ENCODE measurements around the gene CDH22. TPM values are rescaled to one million over a fixed set of nuclear protein-coding genes. Genes with fewer than 3 reads are reported as not detected.

The CDH22 gene
- total RNA-seq, 6 experiments from 2014 or later, result not detected

GRCh38 chr20:46275091-46275490 lies 33.2 kb downstream of the CDH22 start:
- 49% methylated on average over 4 of the region's 4 CpGs for WGBS (ENCODE audit: insufficient coverage, low coverage, low lambda C conversion rate, missing lambda C conversion rate)
- H3K27me3 ChIP-seq, result no peaks in the 10 kb centered on the region
- H3K27ac ChIP-seq, result no peak overlapping the region
- DNase-seq (no peak), ATAC-seq (no peak)
- H3K4me1 ChIP-seq, result no peaks in the 10 kb centered on the region
- no peak overlapping the region for H3K4me3 ChIP-seq
- H3K36me3 ChIP-seq, result no peaks in the 10 kb centered on the region
- no peaks in the 10 kb centered on the region for H3K9me3 ChIP-seq
- TF ChIP-seq POLR2A (IDR thresholded peaks at IDR 0.05) (no peak), CTCF (IDR thresholded peaks at IDR 0.05) (no peak)
- intact Hi-C loops (cut with DNase I), result no loop called here

- Histone ChIP-seq H3K27ac (no peak overlapping the region), H3K4me3 (no peak overlapping the region), H3K36me3 (no peaks in the 10 kb centered on the region), H3K9me3 (no peaks in the 10 kb centered on the region), H3K27me3 (no peaks in the 10 kb centered on the region), H3K4me1 (no peaks in the 10 kb centered on the region)
- DNase-seq (no peak), ATAC-seq (no peak)
- WGBS (ENCODE audit: insufficient coverage, low coverage, low lambda C conversion rate, missing lambda C conversion rate), result 13% methylated on average over 2 of the region's 2 CpGs
- TF ChIP-seq POLR2A (IDR thresholded peaks at IDR 0.05) (no peak), CTCF (IDR thresholded peaks at IDR 0.05) (no peak)
- intact Hi-C loops (cut with DNase I), result no loop called here
These were observed 34.6 kb downstream of the CDH22 start for GRCh38 chr20:46273717-46274116.

DNA sequence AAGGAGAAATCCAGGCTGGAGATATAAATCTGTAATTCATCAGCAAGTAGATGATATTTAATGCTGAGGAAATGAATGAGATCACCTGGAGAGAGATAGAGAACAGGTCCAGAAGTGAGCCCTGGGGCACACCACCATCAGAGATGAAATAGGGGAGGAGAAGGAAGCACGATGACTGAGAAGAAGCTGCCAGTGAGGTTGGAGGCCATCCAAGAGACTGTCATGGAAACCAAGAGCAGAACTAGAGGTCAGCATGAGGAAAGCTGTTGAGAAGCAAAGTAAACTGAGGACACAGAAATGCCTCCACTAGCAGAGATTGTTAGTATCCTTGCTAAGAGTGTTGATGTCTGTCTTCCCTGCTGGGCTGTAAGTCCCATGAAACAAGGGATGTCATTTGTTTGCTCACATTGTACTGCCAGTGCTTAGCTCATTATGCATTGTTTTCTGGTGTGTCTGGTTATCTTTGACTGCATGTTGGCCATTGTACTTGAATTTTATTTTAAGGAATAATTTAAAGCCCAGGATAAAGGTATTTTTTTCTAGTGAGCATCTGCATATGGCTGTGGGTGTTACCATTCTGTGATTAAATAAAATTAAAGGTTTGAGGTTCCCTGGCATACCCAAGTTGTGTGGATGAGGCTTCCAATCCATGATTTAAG lies 35.8 kb downstream of the CDH22 start:
- Histone ChIP-seq H3K9me3 (no peaks in the 10 kb centered on the region), H3K4me3 (no peak overlapping the region), H3K27me3 (no peaks in the 10 kb centered on the region), H3K4me1 (no peaks in the 10 kb centered on the region), H3K36me3 (no peaks in the 10 kb centered on the region), H3K27ac (no peak overlapping the region)
- DNase-seq, result no peak
- ATAC-seq, result no peak
- TF ChIP-seq CTCF (IDR thresholded peaks at IDR 0.05) (no peak), POLR2A (IDR thresholded peaks at IDR 0.05) (no peak)
- 50% methylated on average over 1 of the region's 1 CpG for WGBS (ENCODE audit: insufficient coverage, low coverage, low lambda C conversion rate, missing lambda C conversion rate)
- intact Hi-C loops (cut with DNase I), result no loop called here

GRCh38 chr20:46270977-46271744 lies 37.1 kb downstream of the CDH22 start:
- 31% methylated on average over 2 of the region's 2 CpGs for WGBS (ENCODE audit: insufficient coverage, low coverage, low lambda C conversion rate, missing lambda C conversion rate)
- intact Hi-C loops (cut with DNase I), result no loop called here
- ATAC-seq, result no peak

More at GRCh38 chr20:46270977-46271744, 37.1 kb downstream of the CDH22 start:
- Histone ChIP-seq H3K4me3 (no peak overlapping the region), H3K27me3 (no peaks in the 10 kb centered on the region), H3K27ac (no peak overlapping the region), H3K4me1 (no peaks in the 10 kb centered on the region), H3K36me3 (no peaks in the 10 kb centered on the region), H3K9me3 (no peaks in the 10 kb centered on the region)
- no peak for DNase-seq
- TF ChIP-seq CTCF (IDR thresholded peaks at IDR 0.05) (no peak), POLR2A (IDR thresholded peaks at IDR 0.05) (no peak)

Data from right lobe of liver (tissue), 6 donors.